HG02840 (cell line): Measurements from ENCODE around the gene PINLYP.

Experiments used
- ATAC-seq: cut with Tn5 transposase; IDR thresholded peaks from one replicate; pipeline ENCODE4 v1.9.1; 2021; ENCODE audit warnings: mild to moderate bottlenecking, moderate library complexity, moderate number of reproducible peaks; ENCODE audit not compliant: unreplicated experiment, low FRiP score

PINLYP gene

GRCh38 chr19:43575156-43575950, at the start of gene PINLYP, which contains the start of gene XRCC1:
Gene PINLYP, plus strand, starts transcription at chr19:43575801. Its CDS starts 1,391 bp downstream, at chr19:43577192.
Gene XRCC1, minus strand, starts transcription at chr19:43575527. Its CDS starts 69 bp downstream, at chr19:43575458.
- ATAC-seq = peak; percentile 96

DNA sequence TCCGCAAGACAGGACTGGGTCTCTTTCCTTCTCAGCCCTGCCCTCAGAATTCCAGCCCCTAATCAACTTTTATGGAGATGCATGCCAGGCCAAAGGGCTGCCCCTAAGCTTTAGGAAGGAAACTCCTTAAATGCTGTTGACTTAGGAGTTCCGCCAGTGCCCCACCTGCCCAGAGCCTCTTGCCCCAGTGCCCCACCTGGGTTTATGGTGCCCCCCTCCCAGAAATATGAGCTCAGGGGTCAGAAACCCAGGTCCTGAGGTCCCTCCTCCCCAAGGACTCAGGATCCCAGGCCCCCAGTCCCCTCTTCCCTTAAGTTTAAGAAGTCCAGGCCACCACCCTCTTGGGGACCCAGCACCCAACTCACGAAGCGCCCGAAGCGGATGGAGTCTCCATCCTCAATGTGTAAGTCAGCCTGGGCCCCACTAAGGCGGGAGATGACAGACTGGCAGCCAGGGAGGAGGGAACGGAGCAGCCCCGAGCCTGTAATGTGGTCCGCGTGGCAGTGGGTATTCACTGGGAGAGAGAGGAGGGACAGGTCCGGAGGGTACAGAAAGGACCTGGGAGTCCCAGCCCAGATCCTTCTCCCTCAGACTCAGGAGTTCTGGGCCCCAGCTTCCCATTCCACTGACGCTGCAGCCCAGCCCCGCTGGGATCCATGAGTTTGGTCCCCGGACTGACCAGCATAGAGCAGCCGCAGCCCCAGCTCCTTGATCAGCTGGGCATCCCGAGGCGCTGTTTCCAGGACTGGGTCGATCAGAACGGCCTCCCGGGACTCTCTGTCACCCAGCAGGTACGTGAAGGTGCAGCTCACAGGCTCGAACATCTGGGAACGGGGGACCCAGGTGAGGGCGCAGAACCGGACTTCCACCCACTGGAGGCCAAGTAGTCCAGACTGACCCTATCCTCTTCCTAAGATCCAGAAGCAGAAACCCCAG, 49.5 kb upstream of the PINLYP start:
- ATAC-seq = no peak

- ATAC-seq = peak; percentile 64
Observed at GRCh38 chr19:43526884-43527859, 48.4 kb upstream of the PINLYP start, which contains the start of gene ETHE1. Gene ETHE1, minus strand, starts transcription at chr19:43527201. Its CDS starts 24 bp downstream, at chr19:43527177.

DNA sequence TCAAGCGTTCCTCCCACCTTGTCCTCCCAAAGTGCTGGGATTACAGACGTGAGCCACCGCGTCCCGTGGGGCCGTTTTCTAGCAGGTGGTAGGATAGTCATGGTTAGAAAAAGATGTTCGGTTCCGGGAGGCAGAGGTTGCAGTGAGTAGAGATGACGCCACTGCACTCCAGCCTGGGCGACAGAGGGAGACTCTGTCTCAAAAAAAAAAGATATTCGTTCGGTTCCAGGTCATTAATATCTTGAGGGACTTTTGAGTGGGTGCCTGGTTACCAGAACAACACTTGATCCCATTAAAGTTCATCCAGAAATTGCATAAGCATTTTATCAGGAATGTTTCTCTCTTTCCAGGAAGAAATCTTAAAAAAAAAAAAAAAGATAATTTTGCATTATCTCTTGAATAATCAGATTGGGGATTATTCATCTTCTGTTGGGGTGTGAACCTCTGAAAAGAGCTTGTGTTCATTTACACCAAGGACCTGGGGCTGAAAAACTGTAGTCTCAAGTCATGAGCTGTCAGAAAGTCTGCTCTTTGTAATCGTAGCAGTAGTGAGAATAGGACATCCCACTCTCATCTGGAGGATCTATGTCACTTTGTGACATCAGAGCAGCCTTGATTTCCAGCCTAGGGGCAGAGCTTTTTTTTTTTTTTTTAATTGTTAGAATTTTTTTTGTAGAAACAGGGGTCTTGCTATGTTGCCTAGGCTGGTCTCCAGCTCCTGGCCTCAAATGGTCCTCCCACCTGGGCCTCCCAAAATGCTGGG, 47.6 kb upstream of the PINLYP start:
- no peak for ATAC-seq

DNA sequence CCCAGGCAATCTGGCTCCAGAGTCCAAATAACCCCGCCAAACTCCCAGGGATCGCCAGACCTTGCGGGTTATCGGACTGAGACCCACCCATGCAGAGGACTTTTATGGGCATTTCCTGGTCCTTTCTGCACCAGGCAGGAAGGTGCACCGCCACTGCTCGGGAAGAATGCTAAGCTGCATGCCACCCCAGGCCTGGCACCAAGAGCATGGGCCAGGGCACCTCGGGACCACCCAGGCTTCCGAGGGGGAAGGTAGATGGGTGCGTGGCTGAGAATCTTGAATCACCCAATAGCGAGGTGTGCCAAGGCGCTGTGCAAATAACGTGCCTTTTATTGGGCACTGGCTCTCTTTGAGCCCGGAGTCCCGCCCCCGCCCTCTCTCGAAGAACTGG, 43.0 kb upstream of the PINLYP start:
- ATAC-seq = peak; percentile 4

- peak; percentile 65 for ATAC-seq
Observed at GRCh38 chr19:43532962-43533545, 42.5 kb upstream of the PINLYP start, which contains the start of gene ZNF575. Gene ZNF575, plus strand, starts transcription at chr19:43533188. Its CDS starts 1,235 bp downstream, at chr19:43534423.

GRCh38 chr19:43533546-43534304, 41.9 kb upstream of the PINLYP start:
- ATAC-seq = peak; percentile 50

DNA sequence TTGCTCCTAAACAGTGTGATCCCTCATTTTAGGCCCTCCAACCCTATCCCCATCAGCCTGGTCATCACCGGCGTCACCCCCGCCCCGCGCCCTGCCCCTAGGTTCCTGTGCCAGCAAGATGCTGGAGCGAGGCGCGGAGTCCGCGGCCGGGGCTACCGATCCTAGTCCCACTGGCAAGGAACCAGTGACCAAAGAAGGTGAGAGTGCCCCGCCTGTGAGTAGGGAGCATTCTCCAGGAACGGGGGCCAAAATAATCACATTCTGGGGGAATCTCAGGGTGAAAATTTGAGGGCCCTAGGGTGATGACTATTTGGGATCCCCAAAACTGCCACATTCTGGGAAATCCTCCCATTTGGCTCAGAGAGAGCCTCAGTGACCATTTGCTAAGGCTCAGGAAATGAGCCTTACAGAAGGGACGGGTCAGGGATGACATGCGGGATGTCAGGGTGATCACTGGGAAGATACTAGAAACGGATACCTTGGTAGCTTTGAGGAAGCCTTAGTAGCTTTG, 41.2 kb upstream of the PINLYP start:
- ATAC-seq = no peak

GRCh38 chr19:43534816-43535761, 40.5 kb upstream of the PINLYP start:
- ATAC-seq = no peak

DNA sequence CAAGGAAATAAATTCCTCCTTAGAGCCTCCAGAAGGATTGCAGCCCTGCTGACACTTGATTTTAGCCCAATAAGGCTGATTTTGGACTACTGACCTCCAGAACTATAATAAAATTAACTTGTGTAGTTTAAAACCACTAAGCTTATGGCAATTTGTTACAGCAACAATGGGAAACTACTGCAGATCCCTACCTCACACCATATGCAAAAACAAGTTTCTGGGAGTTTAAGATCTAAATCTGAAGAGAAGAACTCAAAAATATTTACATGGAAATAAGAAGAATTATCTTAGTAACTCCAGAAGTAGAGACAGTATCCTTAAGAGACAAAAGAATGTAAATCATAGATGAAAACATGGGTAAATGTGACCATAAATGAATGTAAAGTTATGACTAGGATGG, 36.7 kb upstream of the PINLYP start:
- ATAC-seq = no peak

GRCh38 chr19:43540381-43540780, 35.2 kb upstream of the PINLYP start:
- ATAC-seq = no peak

DNA sequence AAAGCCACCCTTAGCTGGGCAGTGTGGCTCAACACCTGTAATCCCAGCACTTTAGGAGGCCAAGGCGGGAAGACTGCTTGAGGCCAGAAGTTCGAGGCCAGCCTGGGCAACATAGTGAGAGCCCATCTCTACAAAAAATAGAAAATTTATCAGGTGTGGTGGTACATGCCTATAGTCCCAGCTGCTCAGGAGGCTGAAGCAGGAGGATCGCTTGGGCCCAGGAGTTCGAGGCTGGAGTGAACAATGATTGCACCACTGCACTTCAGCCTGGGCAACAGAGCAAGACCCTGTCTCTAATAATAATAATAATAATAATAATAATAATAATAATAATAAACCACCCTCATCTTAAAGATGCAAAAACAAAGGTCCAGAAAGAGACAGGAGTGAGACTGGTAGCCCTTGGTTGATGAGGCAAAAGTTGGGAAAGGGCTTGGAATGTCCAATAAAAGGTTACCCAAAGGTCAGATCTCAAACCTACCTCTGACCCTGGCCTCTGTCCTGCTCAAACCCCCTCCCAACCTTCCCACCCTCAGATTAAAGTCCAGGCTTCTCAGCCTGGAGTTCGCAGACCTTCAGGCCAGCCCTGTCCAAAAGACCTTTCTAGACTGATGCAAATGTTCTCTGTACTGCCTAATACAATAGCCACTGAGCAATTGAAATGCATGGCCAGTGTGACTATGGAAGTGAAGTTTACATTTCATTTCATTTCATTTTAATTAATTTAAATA, 33.5 kb upstream of the PINLYP start:
- no peak for ATAC-seq

- no peak for ATAC-seq
Observed at GRCh38 chr19:43544077-43544476, 31.5 kb upstream of the PINLYP start.

DNA sequence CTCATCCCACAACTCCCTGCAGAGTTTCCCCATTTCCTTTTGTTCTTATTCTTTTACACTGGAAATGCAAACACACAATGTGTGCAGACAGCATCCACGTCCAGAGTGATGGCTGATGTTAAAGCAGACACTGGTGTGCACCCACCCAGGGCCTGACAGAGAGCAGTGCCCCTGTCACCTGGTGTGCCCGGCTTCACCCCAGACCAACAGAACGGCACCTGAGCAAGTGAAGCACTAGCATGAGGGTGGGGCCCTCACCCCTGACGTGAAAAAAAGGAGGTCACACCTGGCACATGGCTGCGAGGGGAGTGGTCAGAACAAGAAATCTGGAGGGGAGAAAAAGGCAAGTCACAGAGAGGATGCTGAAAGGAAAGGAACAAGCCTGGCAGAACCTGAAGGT, 30.3 kb upstream of the PINLYP start:
- ATAC-seq = no peak

DNA sequence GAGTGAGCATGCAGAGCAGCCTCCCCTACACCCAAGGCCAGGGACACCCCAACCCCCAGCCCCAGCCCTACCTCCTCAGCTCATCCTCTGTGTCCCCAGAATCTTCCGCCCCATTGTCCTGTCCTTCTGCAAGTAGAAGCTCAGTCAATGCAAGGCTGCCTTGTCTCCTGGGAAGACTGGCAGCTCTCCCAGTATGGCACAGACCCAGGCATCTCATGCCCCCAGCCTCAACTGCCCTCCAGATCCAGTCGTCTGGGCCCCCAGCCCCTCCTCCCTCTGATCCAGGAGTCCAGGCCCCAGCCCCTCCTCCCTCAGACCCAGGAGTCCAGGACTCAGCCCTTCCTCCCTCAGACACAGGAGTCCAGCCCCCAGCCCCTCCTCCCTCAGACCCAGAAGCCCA, 29.6 kb upstream of the PINLYP start:
- no peak for ATAC-seq

- no peak for ATAC-seq
Observed at GRCh38 chr19:43546581-43546980, 29.0 kb upstream of the PINLYP start.
